GM18873 (cell line): ENCODE measurements around the gene PYDC1.
"Not testable (repeated sequence)": the region's sequence is repeated elsewhere in the genome, so short reads cannot be mapped to it uniquely, and the experiment has no call there.

ENCODE experiments used
- ATAC-seq: cut with Tn5 transposase; IDR thresholded peaks from one replicate; pipeline ENCODE4 v1.9.1; 2021; ENCODE audit warnings: mild to moderate bottlenecking, moderate library complexity, moderate number of reproducible peaks; ENCODE audit not compliant: unreplicated experiment, low FRiP score

PYDC1 gene

GRCh38 chr16:31199430-31200041 lies 17.4 kb downstream of the PYDC1 start:
- ATAC-seq, result no peak

GRCh38 chr16:31198207-31198882 lies 18.6 kb downstream of the PYDC1 start:
- ATAC-seq, result no peak

- no peak for ATAC-seq
Measured at GRCh38 chr16:31196324-31197088, 20.4 kb downstream of the PYDC1 start.

GRCh38 chr16:31195861-31196260 lies 21.1 kb downstream of the PYDC1 start:
- not testable (repeated sequence) for ATAC-seq

GRCh38 chr16:31194898-31195297 lies 22.0 kb downstream of the PYDC1 start:
- ATAC-seq, result no peak

GRCh38 chr16:31193874-31194273 lies 23.1 kb downstream of the PYDC1 start:
- ATAC-seq, result no peak

GRCh38 chr16:31192856-31193642 lies 23.9 kb downstream of the PYDC1 start:
- no peak for ATAC-seq

- no peak for ATAC-seq
Measured at GRCh38 chr16:31191697-31192428, 25.1 kb downstream of the PYDC1 start.

- ATAC-seq, result no peak
Measured at GRCh38 chr16:31190818-31191444, 26.0 kb downstream of the PYDC1 start.

- no peak for ATAC-seq
Measured at GRCh38 chr16:31190061-31190460, 26.9 kb downstream of the PYDC1 start.

- no peak for ATAC-seq
Measured at GRCh38 chr16:31189412-31189778, 27.5 kb downstream of the PYDC1 start.

GRCh38 chr16:31188450-31189411 lies 28.2 kb downstream of the PYDC1 start:
- no peak for ATAC-seq

- ATAC-seq, result no peak
Measured at GRCh38 chr16:31187808-31188189, 29.1 kb downstream of the PYDC1 start.

GRCh38 chr16:31186930-31187807 lies 29.8 kb downstream of the PYDC1 start:
- ATAC-seq, result no peak

GRCh38 chr16:31186176-31186575 lies 30.8 kb downstream of the PYDC1 start:
- ATAC-seq, result no peak

GRCh38 chr16:31185339-31185738 lies 31.6 kb downstream of the PYDC1 start:
- ATAC-seq, result no peak

GRCh38 chr16:31184888-31185287 lies 32.0 kb downstream of the PYDC1 start:
- ATAC-seq, result no peak
